ENCODE results near the gene PCDH9. TPM values are rescaled to one million over a fixed set of nuclear protein-coding genes. Genes with fewer than 3 reads are reported as not detected.

PCDH9 gene
- total and polyA plus RNA-seq, 3 donors from 2014 or later = 2.3 to 4.6 (median 3.5) TPM

GRCh38 chr13:66560189-66560588, 669.9 kb downstream of the PCDH9 start:
- WGBS, 2 donors = 14 to 24% methylated on average over 3 of the region's 3 CpGs
- H3K4me3 ChIP-seq = no peak overlapping the region
- peaks cover 3% of the 10 kb centered on the region for H3K4me1 ChIP-seq
- TF ChIP-seq POLR2A (IDR thresholded peaks at IDR 0.05) = no peak
- no peak for TF ChIP-seq CTCF (IDR thresholded peaks at IDR 0.05)
- no peak overlapping the region for H3K27ac ChIP-seq
- H3K36me3 ChIP-seq (ENCODE audit: low read depth, missing control alignments) = no peaks in the 10 kb centered on the region
- no peaks in the 10 kb centered on the region for H3K9me3 ChIP-seq
- DNase-seq = no peak
- intact Hi-C loops (cut with DNase I; ENCODE audit: low total_unique reads) = no loop called here
- no peaks in the 10 kb centered on the region for H3K27me3 ChIP-seq

DNA sequence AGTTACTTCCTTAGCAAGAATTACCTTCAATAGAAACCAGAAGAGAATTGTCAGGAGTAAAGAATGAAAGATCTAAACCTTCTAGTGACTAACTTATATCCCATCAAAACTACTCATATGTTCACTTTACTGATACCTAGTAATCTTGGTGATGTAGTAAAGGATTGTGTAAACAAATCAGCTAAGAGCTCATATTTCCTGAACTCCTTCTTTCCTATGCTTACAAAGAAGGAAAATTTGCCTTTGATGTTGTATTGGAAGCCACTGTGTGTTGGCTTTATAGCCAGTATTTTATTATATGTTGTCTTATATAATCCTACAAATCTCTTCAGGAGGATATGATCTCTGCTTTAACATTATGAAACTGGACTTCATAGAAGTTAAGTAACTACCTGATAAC, 671.0 kb downstream of the PCDH9 start:
- TF ChIP-seq POLR2A (IDR thresholded peaks at IDR 0.05) = no peak
- no peak for TF ChIP-seq CTCF (IDR thresholded peaks at IDR 0.05)
- H3K4me3 ChIP-seq = no peak overlapping the region
- no peak for DNase-seq
- H3K36me3 ChIP-seq (ENCODE audit: low read depth, missing control alignments) = no peaks in the 10 kb centered on the region
- no peak overlapping the region for H3K27ac ChIP-seq
- H3K9me3 ChIP-seq = no peaks in the 10 kb centered on the region
- intact Hi-C loops (cut with DNase I; ENCODE audit: low total_unique reads) = no loop called here
- H3K27me3 ChIP-seq = no peaks in the 10 kb centered on the region
- H3K4me1 ChIP-seq = no peaks in the 10 kb centered on the region

DNA sequence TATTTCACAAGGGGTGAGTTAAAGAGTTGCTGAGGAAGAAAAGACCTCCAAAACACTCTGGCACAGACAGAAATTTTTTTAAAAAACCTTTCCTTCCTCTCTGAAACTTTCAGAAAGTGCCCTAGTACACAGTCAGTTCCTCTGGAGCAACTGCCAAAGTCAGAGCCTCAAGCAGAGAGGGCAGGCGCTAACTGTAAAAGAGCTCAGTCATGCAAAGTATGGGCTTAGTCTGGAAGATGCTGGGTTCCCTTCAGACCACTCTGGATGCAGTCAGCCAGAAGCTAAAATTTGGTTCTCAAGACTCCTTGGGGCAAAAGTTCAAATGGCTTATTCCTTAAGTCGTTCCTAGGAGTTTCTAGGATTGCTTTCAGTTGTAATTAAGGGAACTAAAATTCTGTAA, 671.6 kb downstream of the PCDH9 start:
- TF ChIP-seq POLR2A (IDR thresholded peaks at IDR 0.05) = no peak
- no peak for TF ChIP-seq CTCF (IDR thresholded peaks at IDR 0.05)
- H3K9me3 ChIP-seq = no peaks in the 10 kb centered on the region
- no peaks in the 10 kb centered on the region for H3K27me3 ChIP-seq
- no peak overlapping the region for H3K27ac ChIP-seq
- no peak for DNase-seq
- intact Hi-C loops (cut with DNase I; ENCODE audit: low total_unique reads) = no loop called here
- H3K4me3 ChIP-seq = no peak overlapping the region
- H3K36me3 ChIP-seq (ENCODE audit: low read depth, missing control alignments) = no peaks in the 10 kb centered on the region
- 62 to 70% methylated on average over 2 of the region's 2 CpGs for WGBS, 2 donors
- no peaks in the 10 kb centered on the region for H3K4me1 ChIP-seq

- Histone ChIP-seq H3K27ac (no peak overlapping the region), H3K27me3 (no peaks in the 10 kb centered on the region), H3K4me3 (no peak overlapping the region), H3K9me3 (no peaks in the 10 kb centered on the region), H3K4me1 (no peaks in the 10 kb centered on the region), H3K36me3 (ENCODE audit: low read depth, missing control alignments) (no peaks in the 10 kb centered on the region)
- intact Hi-C loops (cut with DNase I; ENCODE audit: low total_unique reads) = no loop called here
- TF ChIP-seq POLR2A (IDR thresholded peaks at IDR 0.05) (no peak), CTCF (IDR thresholded peaks at IDR 0.05) (no peak)
- no peak for DNase-seq
- 87 to 88% methylated on average over 3 of the region's 3 CpGs for WGBS, 2 donors
Measured at GRCh38 chr13:66557357-66557756, 672.8 kb downstream of the PCDH9 start.

DNA sequence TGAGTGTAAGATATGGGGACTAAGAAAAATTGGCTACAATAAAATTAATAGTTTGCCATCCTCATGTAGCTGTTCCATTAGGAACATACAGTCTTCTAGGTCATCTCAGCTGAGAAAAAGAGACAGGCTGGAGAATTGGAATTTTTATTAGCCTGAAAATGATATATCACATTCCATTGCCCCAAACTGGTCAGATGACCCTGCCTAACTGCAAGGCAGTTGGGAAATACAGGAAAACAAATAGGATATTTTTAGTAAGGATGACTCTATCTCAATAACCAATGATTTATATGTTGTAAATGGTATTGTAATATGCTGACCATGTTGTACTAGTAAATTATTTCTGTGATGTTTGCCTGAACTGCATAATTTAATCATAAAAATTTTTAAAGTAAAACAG, 673.8 kb downstream of the PCDH9 start:
- Histone ChIP-seq H3K4me1 (no peaks in the 10 kb centered on the region), H3K36me3 (ENCODE audit: low read depth, missing control alignments) (no peaks in the 10 kb centered on the region), H3K27me3 (no peaks in the 10 kb centered on the region), H3K4me3 (no peak overlapping the region), H3K27ac (no peak overlapping the region), H3K9me3 (no peaks in the 10 kb centered on the region)
- DNase-seq = no peak
- TF ChIP-seq CTCF (IDR thresholded peaks at IDR 0.05) (no peak), POLR2A (IDR thresholded peaks at IDR 0.05) (no peak)
- intact Hi-C loops (cut with DNase I; ENCODE audit: low total_unique reads) = no loop called here
